Measurements from ENCODE around the gene WNT2B.
"Not testable (repeated sequence)": the region's sequence is repeated elsewhere in the genome, so short reads cannot be mapped to it uniquely, and the experiment has no call there.

WNT2B gene

GRCh38 chr1:112508278-112509004 is at the start of gene WNT2B:
Gene WNT2B (plus strand): TSS chr1:112508965. CDS start chr1:112509263, 298 bp downstream.
- no peak for FAIRE-seq

DNA sequence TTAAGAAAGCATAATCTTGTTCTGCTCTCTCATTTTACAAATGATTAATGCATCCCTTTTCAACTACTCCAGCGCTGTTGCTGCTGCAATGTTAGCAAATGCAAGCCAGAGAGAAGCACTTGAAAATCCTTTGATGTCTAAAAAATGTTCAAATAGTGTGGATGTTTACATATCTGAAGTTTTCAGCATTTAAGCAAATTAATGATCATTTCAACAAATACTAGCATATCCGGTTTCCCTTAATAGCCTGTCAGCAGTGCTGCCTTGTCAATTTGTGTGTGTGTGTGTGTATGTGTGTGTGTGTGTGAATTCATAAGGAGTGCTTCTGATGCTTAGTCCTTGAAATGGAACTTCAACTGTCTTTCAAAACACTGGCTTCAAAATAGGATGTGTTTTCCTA is 48.1 kb upstream of the WNT2B start:
- no peak for FAIRE-seq

- no peak for FAIRE-seq
Measured at GRCh38 chr1:112461200-112461871, 47.4 kb upstream of the WNT2B start.

DNA sequence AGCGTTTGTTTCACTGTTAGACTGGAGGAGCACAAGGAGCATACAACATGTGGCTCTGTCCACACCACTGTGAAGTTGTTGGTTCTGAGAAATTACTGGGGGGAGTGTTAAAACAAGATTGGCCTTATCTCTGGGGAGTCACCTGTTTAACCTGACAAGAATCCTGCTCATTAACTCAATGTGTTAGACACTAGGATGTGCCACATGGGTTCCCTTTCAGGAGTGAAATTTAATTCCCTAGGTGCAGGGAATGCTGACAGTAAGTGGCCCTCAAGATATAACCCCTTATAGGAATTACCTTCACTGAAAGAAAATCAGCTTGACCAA is 45.8 kb upstream of the WNT2B start:
- no peak for FAIRE-seq

- no peak for FAIRE-seq
Measured at GRCh38 chr1:112464501-112464900, 44.3 kb upstream of the WNT2B start.

GRCh38 chr1:112465122-112465521 is 43.6 kb upstream of the WNT2B start:
- no peak for FAIRE-seq

GRCh38 chr1:112466078-112466660 is 42.6 kb upstream of the WNT2B start:
- FAIRE-seq = peak; percentile 21

DNA sequence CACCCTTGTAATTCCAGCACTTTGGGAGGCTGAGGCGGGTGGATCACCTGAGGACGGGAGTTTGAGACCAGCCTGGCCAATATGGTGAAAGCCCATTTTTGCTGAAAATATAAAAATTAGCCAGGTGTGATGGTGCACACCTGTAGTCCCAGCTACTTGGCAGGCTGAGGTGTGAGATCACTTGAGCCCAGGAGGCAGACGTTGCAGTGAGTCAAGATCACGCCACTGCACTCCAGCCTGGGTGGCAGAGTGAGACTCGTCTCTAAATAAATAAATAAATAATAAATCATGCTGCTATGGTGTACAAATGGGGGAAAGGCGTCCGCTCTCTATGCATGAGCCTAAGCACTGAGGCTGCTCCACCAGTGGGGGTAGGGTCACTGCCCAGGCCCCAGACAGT is 38.4 kb upstream of the WNT2B start:
- not testable (repeated sequence) for FAIRE-seq

DNA sequence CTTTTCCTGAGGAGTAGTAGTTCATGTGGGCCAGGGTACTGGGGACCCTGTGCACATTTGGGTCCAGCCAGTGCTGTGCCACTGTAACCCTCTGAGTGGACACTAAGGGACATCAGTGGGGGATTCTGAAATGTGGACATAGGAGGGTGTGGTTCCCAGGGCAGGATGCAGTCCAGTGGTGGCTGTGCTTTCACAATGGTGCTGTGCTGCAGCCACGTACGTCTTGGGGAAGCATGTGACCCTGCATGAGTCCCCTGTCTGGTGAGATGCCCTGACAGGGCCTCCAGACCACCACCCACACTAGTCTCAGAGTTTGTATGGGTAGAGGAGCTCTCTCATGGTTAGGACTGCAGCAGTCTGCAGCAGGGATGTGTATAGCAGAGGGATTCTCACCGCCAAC is 37.8 kb upstream of the WNT2B start:
- no peak for FAIRE-seq

- FAIRE-seq = no peak
Measured at GRCh38 chr1:112472142-112472541, 36.6 kb upstream of the WNT2B start.

GRCh38 chr1:112477550-112477949 is 31.2 kb upstream of the WNT2B start:
- FAIRE-seq = no peak

DNA sequence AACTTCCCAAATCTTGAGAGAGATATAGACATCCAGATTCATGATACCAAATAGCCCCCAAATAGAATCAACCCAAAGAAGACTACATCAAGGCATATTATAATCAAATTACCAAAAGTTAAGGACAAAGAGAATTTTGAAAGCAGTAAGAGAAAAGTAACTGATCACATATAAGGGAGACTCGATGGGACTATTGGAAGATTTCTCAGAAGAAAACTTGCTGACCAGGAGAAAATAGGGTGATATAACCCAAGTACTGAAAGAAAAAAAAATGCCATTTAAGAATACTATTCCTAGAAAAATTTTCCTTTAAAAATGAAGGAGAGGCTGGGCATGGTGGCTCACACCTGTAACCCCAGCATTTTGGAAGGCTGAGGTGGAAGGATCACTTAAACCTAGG is 30.5 kb upstream of the WNT2B start:
- no peak for FAIRE-seq

GRCh38 chr1:112486063-112486462 is 22.7 kb upstream of the WNT2B start:
- FAIRE-seq = not testable (repeated sequence)

DNA sequence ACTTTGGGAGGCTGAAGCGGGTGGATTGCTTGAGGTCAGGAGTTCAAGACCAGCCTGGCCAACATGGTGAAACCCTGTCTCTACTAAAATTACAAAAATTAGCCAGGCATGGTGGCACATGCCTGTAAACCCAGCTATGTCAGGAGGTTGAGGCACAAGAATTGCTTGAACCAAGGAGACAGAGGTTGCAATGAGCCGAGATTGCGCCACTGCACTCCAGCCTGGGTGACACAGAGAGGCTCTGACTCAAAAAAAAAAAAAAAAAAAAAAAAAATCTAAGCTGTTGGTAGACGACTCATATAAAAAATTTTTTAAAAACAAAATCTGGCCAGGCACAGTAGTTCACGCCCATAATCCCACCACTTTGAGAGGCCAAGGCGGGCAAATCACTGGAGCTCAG is 21.1 kb upstream of the WNT2B start:
- FAIRE-seq = not testable (repeated sequence)

- FAIRE-seq = no peak
Measured at GRCh38 chr1:112488141-112488540, 20.6 kb upstream of the WNT2B start.

DNA sequence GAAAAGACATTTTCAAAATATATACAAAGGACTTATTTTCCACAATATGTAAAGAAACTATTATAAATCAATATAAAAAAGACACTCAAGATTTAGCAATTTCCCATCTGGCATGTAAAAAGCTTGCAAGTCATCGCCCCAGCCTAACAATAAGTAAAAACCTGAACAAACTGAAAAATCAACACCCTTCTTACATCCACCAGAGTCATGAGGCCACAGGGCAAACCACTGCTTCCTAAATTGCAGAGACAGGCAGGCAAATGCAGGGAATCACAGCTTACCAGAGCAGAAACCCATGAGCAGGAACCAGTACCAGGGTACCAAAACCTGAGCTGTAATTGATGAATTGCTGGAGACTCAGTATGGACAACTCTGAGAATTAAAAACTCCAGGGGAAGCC is 16.7 kb upstream of the WNT2B start:
- FAIRE-seq = no peak

DNA sequence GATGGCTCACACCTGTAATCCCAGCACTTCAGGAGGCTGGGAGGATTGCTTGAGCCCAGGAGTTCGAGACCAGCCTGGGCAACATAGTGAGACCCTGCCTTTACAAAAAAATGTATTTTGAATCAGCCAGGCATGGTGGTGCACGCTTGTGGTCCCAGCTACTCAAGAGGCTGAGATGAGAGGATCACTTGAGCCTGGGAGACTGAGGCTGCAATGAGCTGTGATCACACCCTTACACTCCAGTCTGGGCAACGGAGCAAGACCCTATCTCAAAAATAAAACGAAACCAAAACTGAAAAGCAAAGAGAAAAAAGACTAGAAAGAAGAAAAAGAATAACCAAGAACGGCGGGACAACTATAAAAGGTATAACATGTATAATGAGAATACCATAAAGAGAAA is 15.4 kb upstream of the WNT2B start:
- no peak for FAIRE-seq

GRCh38 chr1:112496290-112496689 is 12.5 kb upstream of the WNT2B start:
- no peak for FAIRE-seq

DNA sequence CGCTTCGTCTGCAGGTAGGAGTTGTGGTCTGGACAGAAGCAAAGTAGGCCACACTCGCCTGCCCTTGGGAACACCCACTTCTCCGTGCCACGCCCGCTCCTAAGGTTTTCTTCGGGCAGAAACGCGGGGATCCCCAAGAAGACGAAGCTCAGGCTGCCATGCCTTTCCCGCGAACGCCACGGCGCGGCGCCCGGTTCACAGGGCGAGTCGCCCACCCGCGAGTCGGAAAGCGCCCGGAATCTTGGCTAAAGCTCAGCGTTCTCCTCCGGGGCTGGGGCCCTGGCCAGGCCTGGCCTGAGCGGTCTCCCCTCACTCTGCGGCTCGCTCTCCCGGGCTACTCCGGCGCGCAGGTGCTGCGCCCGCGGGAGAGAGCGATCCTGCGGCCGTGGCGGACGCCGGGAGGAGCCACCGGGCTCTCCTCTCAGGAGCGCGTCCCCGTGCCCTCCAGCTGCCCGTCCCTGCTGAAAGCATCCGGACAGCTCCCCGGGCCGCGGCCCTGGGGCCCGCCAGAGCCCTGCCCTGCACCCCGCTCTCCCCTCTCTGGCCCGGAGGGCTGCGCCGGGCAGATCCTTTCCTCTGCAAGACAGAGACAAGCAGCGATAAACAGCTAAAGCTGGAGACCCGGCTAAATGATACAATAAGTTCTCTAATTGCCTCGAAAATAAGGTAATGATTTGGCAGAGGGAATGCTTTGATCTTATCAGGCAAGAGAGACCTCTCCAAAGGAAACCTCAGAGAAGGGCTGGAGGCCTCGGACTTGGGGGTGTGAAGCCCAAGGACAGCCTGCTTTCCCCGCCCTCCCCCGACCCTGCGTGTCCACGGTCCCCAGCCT is 6.7 kb upstream of the WNT2B start:
- no peak for FAIRE-seq

DNA sequence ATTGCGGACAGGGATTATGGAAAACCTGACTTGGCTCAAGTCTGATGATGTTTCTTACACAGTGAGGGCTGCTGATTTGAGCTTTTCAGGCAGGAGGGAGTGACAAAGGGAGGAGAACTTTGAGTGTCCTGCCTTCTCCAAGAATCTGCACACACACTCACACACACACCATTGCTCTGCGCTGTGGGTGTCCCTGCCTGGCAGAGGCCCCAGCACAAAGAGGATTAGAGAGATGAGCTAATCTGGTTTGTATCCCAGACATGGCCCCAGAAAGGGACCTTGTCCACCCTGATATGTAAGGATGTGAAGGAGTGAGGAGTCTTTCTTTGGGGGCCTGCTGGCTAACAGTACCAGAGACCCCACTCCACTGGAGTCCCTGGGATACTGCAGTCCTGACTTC is 5.9 kb upstream of the WNT2B start:
- FAIRE-seq = no peak

- FAIRE-seq = no peak
Measured at GRCh38 chr1:112504001-112504660, 4.6 kb upstream of the WNT2B start.

DNA sequence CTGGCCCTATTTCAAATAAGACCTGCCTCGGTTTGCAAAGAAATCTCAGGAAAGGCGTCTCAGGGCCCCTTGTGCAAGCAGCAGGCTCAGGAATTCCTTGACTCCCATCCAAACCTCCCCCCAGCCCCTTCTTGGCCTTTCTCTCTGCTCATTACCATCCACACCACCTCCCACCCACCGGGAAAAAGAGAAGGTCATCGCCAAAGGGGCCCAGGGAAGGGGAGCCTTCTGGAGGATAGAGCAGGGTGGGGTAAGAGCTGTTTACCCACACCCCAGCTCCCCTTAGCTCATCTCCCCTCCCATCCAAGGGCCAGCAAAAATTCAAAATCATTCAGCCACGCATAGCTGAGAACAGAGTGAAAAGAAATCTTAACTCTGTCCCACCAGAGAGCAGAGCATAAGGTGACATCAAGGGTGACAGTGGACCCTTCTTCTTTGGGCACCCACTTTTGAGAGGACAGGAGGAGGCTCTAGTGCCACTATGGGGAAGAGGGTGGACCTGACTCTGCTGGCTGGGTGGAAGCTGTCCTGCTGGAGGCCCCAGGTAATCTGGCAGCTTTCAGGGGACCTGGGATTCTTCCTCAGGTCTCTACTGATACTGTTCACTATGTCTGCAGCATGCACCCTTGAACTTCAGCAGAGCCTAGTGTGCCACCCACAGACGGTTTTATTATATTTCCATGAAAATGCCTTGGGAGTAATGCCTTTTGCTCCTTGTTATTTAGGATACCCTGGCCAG is 3.9 kb upstream of the WNT2B start:
- no peak for FAIRE-seq
